Measurements from ENCODE around the gene CDC37L1.
A peak's percentile ranks its signal among the peaks of the same experiment; 100 is the strongest.
"Not testable (repeated sequence)": the region's sequence is repeated elsewhere in the genome, so short reads cannot be mapped to it uniquely, and the experiment has no call there.

The CDC37L1 gene

DNA sequence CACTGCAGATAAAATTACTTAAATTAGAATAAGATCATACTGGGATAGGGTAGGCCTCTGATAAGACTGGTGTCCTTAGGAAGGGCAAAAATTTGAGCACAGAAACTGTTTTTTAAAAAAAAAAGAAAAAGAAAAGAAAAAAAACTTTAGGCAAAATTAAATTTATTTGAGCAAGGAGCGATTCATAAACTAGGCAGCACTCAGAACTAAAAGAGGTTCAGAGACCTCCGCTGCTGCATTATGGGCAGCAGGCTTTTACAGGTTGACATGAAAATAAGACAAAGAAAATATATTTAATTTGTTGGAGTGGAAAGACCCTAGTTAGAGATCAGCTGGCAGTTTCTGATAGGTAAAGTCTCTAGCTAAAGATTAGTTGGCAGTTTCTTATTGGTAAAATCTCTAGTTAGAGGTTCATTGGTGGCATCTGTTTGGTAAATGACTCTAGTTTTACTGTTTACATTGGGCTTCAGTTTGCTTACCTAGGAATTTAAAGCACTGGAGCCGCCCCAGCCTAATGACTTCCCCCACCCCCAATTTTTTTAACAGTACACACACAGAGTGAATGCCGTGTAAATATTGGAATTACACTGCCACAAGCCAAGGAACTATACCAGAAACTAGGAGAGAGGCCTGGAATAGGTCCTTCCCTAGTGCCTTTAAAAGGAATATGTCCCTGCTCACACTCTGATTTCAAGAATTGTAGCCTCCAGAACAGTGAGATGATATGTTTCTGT lies 21.8 kb upstream of the CDC37L1 start:
- Histone ChIP-seq H4K20me1 (no peaks in the 10 kb centered on the region), H3K27me3 (no peaks in the 10 kb centered on the region), H3K4me3 (no peak overlapping the region), H3K9me3 (no peaks in the 10 kb centered on the region), H3K9ac (no peak overlapping the region), H3K4me1 (peaks cover 11% of the 10 kb centered on the region), H3K27ac (no peak overlapping the region), H3K4me2 (no peak overlapping the region), H3K36me3 (no peaks in the 10 kb centered on the region)
- no peak for TF ChIP-seq Cebpa-rat (IDR thresholded peaks at IDR 0.05)

DNA sequence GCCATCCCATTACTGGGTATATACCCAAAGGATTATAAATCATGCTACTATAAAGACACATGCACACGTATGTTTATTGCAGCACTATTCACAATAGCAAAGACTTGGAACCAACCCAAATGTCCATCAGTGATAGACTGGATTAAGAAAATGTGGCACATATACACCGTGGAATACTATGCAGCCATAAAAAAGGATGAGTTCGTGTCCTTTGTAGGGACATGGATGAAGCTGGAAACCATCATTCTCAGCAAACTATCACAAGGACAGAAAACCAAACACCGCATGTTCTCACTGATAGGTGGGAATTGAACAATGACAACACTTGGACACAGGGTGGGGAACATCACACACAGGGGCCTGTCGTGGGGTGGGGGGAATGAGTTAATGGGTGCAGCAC lies 18.7 kb upstream of the CDC37L1 start:
- not testable (repeated sequence) for H3K27ac ChIP-seq

DNA sequence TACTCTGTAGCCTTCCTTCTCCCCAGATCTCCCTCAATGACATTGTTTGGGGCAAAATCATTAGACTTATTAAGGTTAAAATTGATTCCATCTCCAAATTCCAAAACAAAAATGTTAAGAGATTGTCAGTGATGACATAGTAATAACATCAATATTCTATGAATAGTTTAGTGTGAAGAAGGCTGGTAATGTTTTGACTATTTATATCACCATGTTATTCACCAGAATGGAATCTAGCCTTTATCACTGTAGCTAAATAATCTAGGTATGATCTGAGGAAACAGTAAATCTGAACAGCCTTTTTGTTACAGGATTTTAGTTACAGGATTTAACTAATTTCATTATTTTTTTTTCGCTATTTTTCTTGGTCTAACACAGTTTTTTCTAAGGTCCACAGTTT lies 18.2 kb upstream of the CDC37L1 start:
- H3K9ac ChIP-seq = no peak overlapping the region; the same call in 1 of the 2 replicates
- no peak for TF ChIP-seq Cebpa-rat (IDR thresholded peaks at IDR 0.05)
- H3K4me3 ChIP-seq = peak overlapping the region; percentile 78; the same call in 1 of the 2 replicates
- H4K20me1 ChIP-seq = no peaks in the 10 kb centered on the region
- H3K27ac ChIP-seq = no peak overlapping the region
- H3K36me3 ChIP-seq = no peaks in the 10 kb centered on the region
- H3K9me3 ChIP-seq = no peaks in the 10 kb centered on the region
- H3K4me2 ChIP-seq = peak overlapping the region; percentile 93
- H3K4me1 ChIP-seq = peaks cover 40% of the 10 kb centered on the region
- H3K27me3 ChIP-seq = no peaks in the 10 kb centered on the region

More for the DNA sequence above, 18.7 kb upstream of the CDC37L1 start:
- H3K36me3 ChIP-seq, H3K9ac ChIP-seq, H4K20me1 ChIP-seq, H3K27me3 ChIP-seq, H3K4me2 ChIP-seq, H3K4me3 ChIP-seq, H3K9me3 ChIP-seq: not testable (repeated sequence)
- peaks cover 40% of the 10 kb centered on the region for H3K4me1 ChIP-seq

DNA sequence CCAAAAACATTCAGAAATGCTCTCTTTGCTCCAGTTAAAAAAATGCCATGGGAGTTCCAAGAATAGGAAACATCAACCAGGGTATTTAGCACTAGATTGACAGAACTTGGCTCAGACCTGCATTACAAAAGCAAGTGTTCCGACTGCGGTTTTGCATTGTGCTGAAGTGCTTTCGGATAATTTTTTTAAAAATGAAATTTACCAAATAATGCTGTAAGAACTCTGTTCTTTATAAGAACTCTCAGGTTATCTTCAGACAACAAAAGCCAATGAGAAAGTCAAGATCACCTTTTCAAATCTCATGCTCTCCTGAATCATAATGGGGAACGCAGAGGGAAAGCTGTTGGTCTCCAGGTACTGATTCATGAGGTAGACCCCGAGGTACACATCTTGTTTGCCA lies 17.8 kb upstream of the CDC37L1 start:
- no peaks in the 10 kb centered on the region for H3K27me3 ChIP-seq
- H3K9ac ChIP-seq = peak overlapping the region; percentile 77; the same call in 1 of the 2 replicates
- H4K20me1 ChIP-seq = no peaks in the 10 kb centered on the region
- peak overlapping the region; percentile 78 for H3K4me3 ChIP-seq
- H3K9me3 ChIP-seq = no peaks in the 10 kb centered on the region
- peak overlapping the region; percentile 93 for H3K4me2 ChIP-seq
- H3K27ac ChIP-seq = no peak overlapping the region
- H3K36me3 ChIP-seq = no peaks in the 10 kb centered on the region
- H3K4me1 ChIP-seq = peaks cover 40% of the 10 kb centered on the region
- TF ChIP-seq Cebpa-rat (IDR thresholded peaks at IDR 0.05) = no peak

DNA sequence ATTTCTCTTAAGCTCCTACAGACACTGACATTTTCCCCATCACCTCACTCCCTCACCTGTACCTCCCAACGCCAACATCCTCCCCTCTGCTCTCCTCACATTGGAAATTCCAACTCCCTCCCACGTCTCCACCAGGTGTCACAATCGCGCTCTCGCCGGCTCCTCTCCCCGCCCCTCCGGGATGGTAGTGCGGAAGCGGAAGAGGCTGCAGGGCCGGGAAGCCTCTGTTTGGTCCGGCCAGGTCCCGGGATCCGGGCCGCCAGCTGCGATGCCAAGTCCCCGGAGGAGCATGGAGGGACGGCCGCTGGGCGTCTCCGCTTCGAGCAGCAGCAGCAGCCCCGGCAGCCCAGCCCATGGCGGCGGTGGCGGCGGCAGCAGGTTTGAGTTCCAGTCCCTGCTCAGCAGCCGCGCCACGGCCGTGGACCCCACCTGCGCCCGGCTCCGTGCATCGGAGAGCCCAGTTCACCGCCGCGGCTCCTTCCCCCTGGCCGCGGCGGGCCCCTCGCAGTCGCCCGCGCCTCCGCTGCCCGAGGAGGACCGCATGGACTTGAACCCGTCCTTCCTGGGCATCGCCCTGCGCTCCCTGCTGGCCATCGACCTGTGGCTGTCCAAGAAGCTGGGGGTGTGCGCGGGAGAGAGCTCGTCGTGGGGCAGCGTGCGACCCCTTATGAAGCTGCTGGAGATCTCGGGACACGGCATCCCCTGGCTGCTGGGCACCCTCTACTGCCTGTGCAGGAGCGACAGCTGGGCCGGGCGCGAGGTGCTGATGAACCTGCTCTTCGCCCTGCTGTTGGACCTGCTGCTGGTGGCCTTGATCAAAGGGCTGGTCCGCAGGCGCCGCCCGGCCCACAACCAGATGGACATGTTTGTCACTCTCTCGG lies 17.0 kb upstream of the CDC37L1 start, which contains the start of gene PLPP6:
Gene PLPP6 (plus strand): TSS at position 187 of the 881 bp plus-strand sequence. CDS start 82 bp downstream, at position 269.
- Histone ChIP-seq H3K9ac (peak within 1 kb of the TSS; percentile 77), H3K36me3 (no peaks in the 10 kb centered on the region), H3K27me3 (no peaks in the 10 kb centered on the region), H3K4me1 (peaks cover 40% of the 10 kb centered on the region), H3K4me3 (peak within 1 kb of the TSS; percentile 78), H4K20me1 (no peaks in the 10 kb centered on the region), H3K27ac (peak within 1 kb of the TSS; percentile 79), H3K4me2 (peak within 1 kb of the TSS; percentile 93), H3K9me3 (no peaks in the 10 kb centered on the region)
- 0 out of 2 replicates have a peak, but pooled peaks have one; percentile 10 for TF ChIP-seq Cebpa-rat (IDR thresholded peaks at IDR 0.05)

DNA sequence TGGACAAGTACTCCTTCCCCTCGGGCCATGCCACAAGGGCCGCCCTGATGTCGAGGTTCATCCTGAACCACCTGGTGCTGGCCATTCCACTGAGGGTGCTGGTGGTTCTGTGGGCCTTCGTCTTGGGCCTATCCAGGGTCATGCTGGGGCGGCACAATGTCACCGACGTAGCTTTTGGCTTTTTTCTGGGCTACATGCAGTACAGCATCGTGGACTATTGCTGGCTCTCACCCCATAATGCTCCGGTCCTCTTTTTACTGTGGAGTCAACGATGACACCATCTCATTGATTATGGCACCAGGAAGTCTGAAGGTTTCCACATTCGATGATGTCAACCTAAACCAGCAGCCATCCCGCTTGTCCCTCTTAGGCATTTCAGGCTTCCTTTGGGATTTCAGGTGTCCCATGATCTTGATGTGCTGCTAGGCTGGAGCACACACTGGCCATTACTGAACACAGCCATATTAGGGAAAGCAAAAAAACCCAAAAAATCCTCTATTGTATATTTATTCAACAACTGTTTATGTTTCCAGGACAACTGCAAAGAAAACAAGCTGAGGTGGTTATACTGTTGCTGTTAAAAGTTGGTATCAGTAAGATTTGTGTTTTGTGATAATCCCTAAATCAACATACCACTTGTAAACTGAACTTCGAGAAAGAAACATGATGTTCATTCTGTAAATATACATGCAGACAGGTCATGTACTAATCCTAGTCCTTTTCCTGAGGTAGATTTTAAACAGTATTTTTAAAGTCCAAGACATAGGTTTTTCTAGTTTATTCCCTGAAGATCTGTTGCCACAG lies 16.2 kb upstream of the CDC37L1 start:
- Histone ChIP-seq H3K9ac (peak overlapping the region; percentile 77), H3K4me2 (peak overlapping the region; percentile 93), H3K27me3 (no peaks in the 10 kb centered on the region), H3K4me1 (peaks cover 40% of the 10 kb centered on the region), H3K9me3 (no peaks in the 10 kb centered on the region), H3K27ac (no peak overlapping the region), H4K20me1 (no peaks in the 10 kb centered on the region), H3K36me3 (no peaks in the 10 kb centered on the region), H3K4me3 (peak overlapping the region; percentile 78)
- TF ChIP-seq Cebpa-rat (IDR thresholded peaks at IDR 0.05) = no peak

DNA sequence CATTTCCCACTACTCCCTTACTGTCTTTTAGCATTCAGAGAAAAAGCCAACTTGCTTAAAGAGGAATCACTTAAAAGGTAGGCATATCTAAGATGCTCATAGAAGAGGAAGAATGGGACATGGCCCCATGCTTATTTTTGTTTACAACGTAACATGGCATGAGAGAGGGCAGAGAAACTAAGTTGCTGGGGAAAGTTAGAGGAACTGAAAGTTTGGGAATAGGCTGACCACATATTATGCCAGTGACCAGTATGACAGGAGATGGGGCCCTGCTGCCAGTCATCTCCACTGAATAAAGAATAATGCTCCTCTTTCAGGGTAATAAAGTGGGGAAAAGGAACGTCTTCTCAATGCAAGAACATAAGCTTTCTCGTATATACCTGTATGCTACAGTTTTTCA lies 15.4 kb upstream of the CDC37L1 start:
- Histone ChIP-seq H4K20me1 (no peaks in the 10 kb centered on the region), H3K27me3 (no peaks in the 10 kb centered on the region), H3K36me3 (no peaks in the 10 kb centered on the region), H3K4me3 (no peak overlapping the region), H3K9ac (no peak overlapping the region), H3K4me2 (peak overlapping the region; percentile 93), H3K27ac (no peak overlapping the region), H3K9me3 (no peaks in the 10 kb centered on the region), H3K4me1 (peaks cover 40% of the 10 kb centered on the region)
- TF ChIP-seq Cebpa-rat (IDR thresholded peaks at IDR 0.05) = no peak

GRCh38 chr9:4665357-4665756 lies 14.0 kb upstream of the CDC37L1 start:
- Histone ChIP-seq H3K36me3 (no peaks in the 10 kb centered on the region), H3K4me3 (no peak overlapping the region), H3K4me2 (peak overlapping the region; percentile 93)

GRCh38 chr9:4666042-4666699 lies 13.2 kb upstream of the CDC37L1 start, which contains the start of gene SPATA6L:
TSS of gene SPATA6L (minus strand) at chr9:4666480. CDS start at chr9:4666250, 230 bp downstream.
- TF ChIP-seq Cebpa-rat (IDR thresholded peaks at IDR 0.05) = no peak
- H3K9ac ChIP-seq = no peak within 1 kb of the TSS
- H3K27ac ChIP-seq = no peak within 1 kb of the TSS

More at GRCh38 chr9:4665357-4665756, 14.0 kb upstream of the CDC37L1 start:
- Histone ChIP-seq H3K27ac (no peak overlapping the region), H3K27me3 (no peaks in the 10 kb centered on the region), H3K4me1 (peaks cover 40% of the 10 kb centered on the region), H3K9ac (no peak overlapping the region), H3K9me3 (no peaks in the 10 kb centered on the region), H4K20me1 (no peaks in the 10 kb centered on the region)
- no peak for TF ChIP-seq Cebpa-rat (IDR thresholded peaks at IDR 0.05)

More at GRCh38 chr9:4666042-4666699, 13.2 kb upstream of the CDC37L1 start, which contains the start of gene SPATA6L:
- H3K4me1 ChIP-seq = peaks cover 38% of the 10 kb centered on the region
- H3K4me3 ChIP-seq = no peak within 1 kb of the TSS
- H3K9me3 ChIP-seq = no peaks in the 10 kb centered on the region
- H3K27me3 ChIP-seq = no peaks in the 10 kb centered on the region
- no peaks in the 10 kb centered on the region for H3K36me3 ChIP-seq
- H4K20me1 ChIP-seq = no peaks in the 10 kb centered on the region
- peak within 1 kb of the TSS; percentile 93 for H3K4me2 ChIP-seq

Measured in BLaER1 (cell line).